ENCODE results near the gene MCMBP.

MCMBP gene

GRCh38 chr10:119786117-119786769 lies 86.4 kb downstream of the MCMBP start:
- DNase-seq (ENCODE audit: low read depth in 2 of 2), result no peak

- DNase-seq (ENCODE audit: low read depth in 2 of 2), result no peak
Observed at GRCh38 chr10:119784340-119785067, 88.1 kb downstream of the MCMBP start.

GRCh38 chr10:119783665-119784027 lies 89.0 kb downstream of the MCMBP start:
- no peak for DNase-seq (ENCODE audit: low read depth in 2 of 2)

- DNase-seq (ENCODE audit: low read depth in 2 of 2), result no peak
Observed at GRCh38 chr10:119782981-119783664, 89.5 kb downstream of the MCMBP start.

GRCh38 chr10:119781498-119781897 lies 91.1 kb downstream of the MCMBP start:
- no peak for DNase-seq (ENCODE audit: low read depth in 2 of 2)

- no peak for DNase-seq (ENCODE audit: low read depth in 2 of 2)
Observed at GRCh38 chr10:119780879-119781480, 91.7 kb downstream of the MCMBP start.

Measured in fibroblast of skin of left biceps (primary cell).